ENCODE measurements around the gene PDLIM1. TPM values are rescaled to one million over a fixed set of nuclear protein-coding genes. Genes with fewer than 3 reads are reported as not detected.

PDLIM1 gene
- total and polyA plus RNA-seq, 10 of the 15 experiments (the other 5 are each of a cell fraction or from before 2014, with no cell fraction given), result 95.7 to 714 (median 309) TPM

GRCh38 chr10:95288303-95288702 is 2.5 kb downstream of the PDLIM1 start:
- H2AFZ ChIP-seq (ENCODE audit: control insufficient read depth, low read depth, low read length), result no peak overlapping the region
- no peaks in the 10 kb centered on the region for H3K9me3 ChIP-seq (replicated peaks; ENCODE audit: control insufficient read depth, insufficient read depth, low read length)
- RAD21 ChIA-PET (ENCODE audit: unreplicated experiment), result interaction anchor here (0.6 to 6.2 kb wide), 12 partner anchors 9 to 406 kb away, joined by 3 to 139 read pairs (median 4); partner anchors contain the start of gene TCTN3
- intact Hi-C loops (cut with micrococcal nuclease; ENCODE audit: unreplicated experiment), result loop anchor here (5.0 kb wide), 1 partner anchor 106 kb away; no protein-coding TSS in a partner anchor
- POLR2A ChIA-PET, result interaction anchor here (0.9 to 3.0 kb wide), 10 partner anchors 9 to 77 kb away, joined by 3 to 14 read pairs (median 4); no protein-coding TSS in a partner anchor
- ATAC-seq (peak; percentile 7; the same call in 2 of the 3 replicates), DNase-seq (ENCODE audit: low read depth, low spot score) (no peak), FAIRE-seq (no peak)
- no peaks in the 10 kb centered on the region for H3K27me3 ChIP-seq (replicated peaks in 1 of 2; ENCODE audit: control insufficient read depth in 2 of 2, insufficient read depth in 2 of 2, low read length in 1 of 2)
- in situ Hi-C loops (cut with MboI), result loop anchor here (10.0 kb wide), 1 partner anchor 986 kb away; the partner anchor contains the start of gene BLNK
- H3K4me2 ChIP-seq (ENCODE audit: control insufficient read depth, insufficient read depth), result peak overlapping the region; percentile 96
- peaks cover 0 to 11% of the 10 kb centered on the region in 2 experiments; a peak in 1 of 4 replicates for H3K36me3 ChIP-seq (ENCODE audit: control insufficient read depth in 2 of 2, insufficient read depth in 2 of 2, low read length in 1 of 2)
- H3K4me3 ChIP-seq, result peak overlapping the region; percentile 97
- peaks cover 12% of the 10 kb centered on the region for H4K20me1 ChIP-seq (ENCODE audit: control insufficient read depth, insufficient read depth)
- TF ChIP-seq CBX3 (IDR thresholded peaks at IDR 0.05; ENCODE audit: borderline replicate concordance, low read depth), result no peak
- no peak for TF ChIP-seq BACH1 (IDR thresholded peaks at IDR 0.05; ENCODE audit: borderline replicate concordance)
- TF ChIP-seq BCL11A (IDR thresholded peaks at IDR 0.05; ENCODE audit: low read depth, low read length), result no peak
- TF ChIP-seq ZNF207 (IDR thresholded peaks at IDR 0.05; ENCODE audit: borderline replicate concordance), result no peak
- no peak for TF ChIP-seq CHD2 (IDR thresholded peaks at IDR 0.05; ENCODE audit: borderline replicate concordance, low read depth, low read length)
- no peak for TF ChIP-seq DPF2 (IDR thresholded peaks at IDR 0.05)
- H3K4me1 ChIP-seq (ENCODE audit: control insufficient read depth, insufficient read depth, low read length), result peaks cover 33% of the 10 kb centered on the region
- peak overlapping the region; percentile 91 for H3K9ac ChIP-seq (ENCODE audit: control insufficient read depth, insufficient read depth, low read length)
- no TSS peak for BruUV-seq (replicated peaks)
- H3K79me2 ChIP-seq (ENCODE audit: control insufficient read depth, insufficient read depth, low read length), result peaks cover 92% of the 10 kb centered on the region
- SMC1A ChIA-PET (ENCODE audit: uncharacterized antibody, unreplicated experiment), result interaction anchor here (0.5 to 14.9 kb wide), 23 partner anchors 7 to 332 kb away, joined by 3 to 313 read pairs (median 6); no protein-coding TSS in a partner anchor
- CTCF ChIA-PET, result interaction anchor here (0.5 to 16.6 kb wide), 12 partner anchors 10 to 97 kb away, joined by 3 to 348 read pairs (median 6); no protein-coding TSS in a partner anchor
- 33% methylated on average over 1 of the region's 1 CpG for WGBS (ENCODE audit: insufficient coverage, insufficient replicate concordance, low lambda C conversion rate, missing lambda C conversion rate)
- H3K27ac ChIP-seq (ENCODE audit: control insufficient read depth, insufficient read depth), result peak overlapping the region; percentile 34; the same call in 1 of the 2 replicates

Data from GM12878 (cell line).